ENCODE data around the gene TMEM132E. TPM values are rescaled to one million over a fixed set of nuclear protein-coding genes. Genes with fewer than 3 reads are reported as not detected.

Gene TMEM132E
- total RNA-seq, 6 experiments from 2014 or later, result not detected

GRCh38 chr17:34673516-34673915, 94.1 kb downstream of the TMEM132E start:
- Mint-ChIP-seq H3K36me3 (ENCODE audit: low read depth) (no peaks in the 10 kb centered on the region), H3K4me1 (ENCODE audit: low read depth) (no peaks in the 10 kb centered on the region), H3K9me3 (peaks cover 42% of the 10 kb centered on the region), H3K27ac (no peak overlapping the region), H3K27me3 (ENCODE audit: insufficient read depth) (no peaks in the 10 kb centered on the region; the same call in 1 of the 2 replicates), H3K4me3 (no peak overlapping the region)
- no peak for DNase-seq
- no peak for TF ChIP-seq CTCF (IDR thresholded peaks at IDR 0.05)

- Mint-ChIP-seq H3K36me3 (ENCODE audit: low read depth) (no peaks in the 10 kb centered on the region), H3K27ac (no peak overlapping the region), H3K4me3 (no peak overlapping the region), H3K27me3 (ENCODE audit: insufficient read depth) (no peaks in the 10 kb centered on the region; the same call in 1 of the 2 replicates), H3K4me1 (ENCODE audit: low read depth) (no peaks in the 10 kb centered on the region), H3K9me3 (peaks cover 45% of the 10 kb centered on the region)
- no peak for TF ChIP-seq CTCF (IDR thresholded peaks at IDR 0.05)
- DNase-seq, result no peak
These were observed 94.9 kb downstream of the TMEM132E start for GRCh38 chr17:34673995-34674890.

GRCh38 chr17:34675143-34675542, 95.8 kb downstream of the TMEM132E start:
- H3K27ac Mint-ChIP-seq, result no peak overlapping the region

GRCh38 chr17:34675605-34676004, 96.2 kb downstream of the TMEM132E start:
- Mint-ChIP-seq H3K27ac (no peak overlapping the region), H3K36me3 (ENCODE audit: low read depth) (no peaks in the 10 kb centered on the region), H3K27me3 (ENCODE audit: insufficient read depth) (no peaks in the 10 kb centered on the region; the same call in 1 of the 2 replicates), H3K9me3 (peaks cover 53% of the 10 kb centered on the region), H3K4me1 (ENCODE audit: low read depth) (no peaks in the 10 kb centered on the region), H3K4me3 (no peak overlapping the region)
- DNase-seq, result no peak
- TF ChIP-seq CTCF (IDR thresholded peaks at IDR 0.05), result no peak

More at GRCh38 chr17:34675143-34675542, 95.8 kb downstream of the TMEM132E start:
- Mint-ChIP-seq H3K9me3 (peaks cover 49% of the 10 kb centered on the region), H3K4me1 (ENCODE audit: low read depth) (no peaks in the 10 kb centered on the region), H3K27me3 (ENCODE audit: insufficient read depth) (no peaks in the 10 kb centered on the region; the same call in 1 of the 2 replicates), H3K36me3 (ENCODE audit: low read depth) (no peaks in the 10 kb centered on the region), H3K4me3 (no peak overlapping the region)
- TF ChIP-seq CTCF (IDR thresholded peaks at IDR 0.05), result no peak
- no peak for DNase-seq

- Mint-ChIP-seq H3K27ac (no peak overlapping the region), H3K27me3 (ENCODE audit: insufficient read depth) (no peaks in the 10 kb centered on the region; the same call in 1 of the 2 replicates), H3K4me1 (ENCODE audit: low read depth) (no peaks in the 10 kb centered on the region), H3K36me3 (ENCODE audit: low read depth) (no peaks in the 10 kb centered on the region), H3K4me3 (no peak overlapping the region), H3K9me3 (peaks cover 46% of the 10 kb centered on the region)
- no peak for TF ChIP-seq CTCF (IDR thresholded peaks at IDR 0.05)
- no peak for DNase-seq
These were observed 100.8 kb downstream of the TMEM132E start for GRCh38 chr17:34680151-34680550.
